ENCODE measurements around the gene SPEM3.

- TF ChIP-seq EZH2 (IDR thresholded peaks at IDR 0.05) (no peak), CTCF (IDR thresholded peaks at IDR 0.05) (no peak)
Measured at GRCh38 chr17:7445619-7445968, 16.9 kb downstream of the SPEM3 start.
